Erythroblast (primary cell): ENCODE data around the gene INTS4.

Experiments used
- GATA1 ChIP-seq: IDR thresholded peaks from 2 replicates; pipeline ENCODE4 v1.6.1; 2011; ENCODE audit warnings: low read depth, mild to moderate bottlenecking, control low read depth, low read length, moderate library complexity
- POLR2A ChIP-seq: IDR thresholded peaks from 2 replicates; pipeline ENCODE4 v1.6.1; 2011; ENCODE audit warnings: mild to moderate bottlenecking, low read length

GRCh38 chr11:77968337-77968736 is 26.1 kb downstream of the INTS4 start:
- no peak for TF ChIP-seq POLR2A
- no peak for TF ChIP-seq GATA1
